HG03097 (cell line): ENCODE measurements around the gene CALY.

ENCODE experiments used
- ATAC-seq: cut with Tn5 transposase; IDR thresholded peaks from one replicate; pipeline ENCODE4 v1.9.1; 2021; ENCODE audit not compliant: unreplicated experiment, low FRiP score

Gene CALY

DNA sequence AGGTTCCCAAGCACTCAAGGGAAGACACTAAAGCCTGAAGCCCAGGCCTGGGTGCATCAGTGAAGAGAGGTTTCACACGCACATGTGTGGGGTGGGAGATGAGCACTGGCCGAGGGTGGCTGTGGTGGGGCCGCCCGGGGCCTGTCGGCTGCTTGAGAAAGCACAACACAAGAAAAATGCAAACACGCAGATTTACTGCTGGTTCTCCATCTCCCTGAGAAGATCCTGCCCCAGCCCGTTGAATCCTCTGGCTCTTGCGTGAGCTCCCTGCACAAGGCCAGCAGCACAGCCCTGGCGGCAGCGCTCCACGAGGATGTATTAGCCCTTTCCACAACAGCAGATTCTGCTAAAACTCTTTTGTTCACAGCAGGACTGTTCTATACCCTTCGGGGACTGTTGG lies 21.8 kb downstream of the CALY start:
- ATAC-seq, result no peak

- no peak for ATAC-seq
These were observed 23.5 kb downstream of the CALY start for GRCh38 chr10:133313192-133313591.

DNA sequence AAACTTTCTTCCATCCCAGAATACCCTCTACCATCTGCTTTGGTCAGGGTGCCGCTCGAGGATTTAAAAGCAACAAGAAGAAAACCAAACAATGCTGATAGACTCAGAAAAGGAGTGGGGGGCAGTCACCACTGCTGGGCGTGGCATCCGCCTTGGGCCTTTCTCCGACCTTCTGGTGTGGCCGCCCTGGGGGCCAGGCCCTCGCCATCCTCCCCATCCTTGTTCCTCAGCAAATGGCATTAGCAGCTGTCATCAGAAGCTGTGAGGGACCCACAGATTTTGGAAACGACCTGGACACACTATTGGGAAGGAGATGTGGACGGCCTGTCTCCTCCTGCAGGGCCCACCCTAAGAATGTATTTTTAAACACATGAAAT lies 23.9 kb downstream of the CALY start:
- no peak for ATAC-seq

- no peak for ATAC-seq
These were observed 24.5 kb downstream of the CALY start for GRCh38 chr10:133312016-133312768.

- no peak for ATAC-seq
These were observed 25.1 kb downstream of the CALY start for GRCh38 chr10:133311570-133311969.

DNA sequence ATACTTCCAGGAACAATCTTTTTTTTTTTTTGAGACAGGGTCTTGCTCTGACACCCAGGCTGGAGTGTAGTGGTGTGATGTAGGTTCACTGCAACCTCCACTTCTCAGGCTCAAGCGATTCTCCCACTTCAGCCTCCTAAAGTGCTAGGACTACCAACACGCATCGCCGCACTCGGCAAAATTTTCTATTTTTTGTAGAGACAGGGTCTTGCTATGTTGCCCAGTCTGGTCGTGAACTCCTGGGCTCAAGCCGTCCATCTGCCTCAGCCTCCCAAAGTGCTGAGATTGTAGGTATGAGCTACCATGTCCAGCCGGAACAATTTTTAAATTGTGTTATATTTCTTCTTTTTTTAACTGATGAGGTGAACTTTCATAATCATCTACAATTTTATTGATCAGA lies 25.9 kb downstream of the CALY start:
- ATAC-seq, result no peak

DNA sequence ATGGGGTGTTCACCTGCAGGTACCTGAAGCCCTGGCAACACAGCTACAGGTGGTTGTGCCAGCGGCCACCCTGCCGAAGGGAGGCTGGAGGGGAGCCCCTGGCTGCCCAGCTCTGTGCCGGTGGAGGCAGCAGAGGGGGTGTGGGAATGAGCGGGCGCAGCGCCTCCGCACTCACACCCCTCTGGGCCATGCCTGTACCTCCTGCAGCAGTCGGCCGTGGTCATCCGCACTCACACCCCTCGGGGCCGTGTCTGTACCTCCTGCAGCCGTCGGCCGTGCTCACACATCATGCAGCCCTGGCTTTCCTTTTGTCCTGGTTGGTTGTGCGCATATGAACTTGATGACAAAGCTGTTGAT lies 26.3 kb downstream of the CALY start:
- no peak for ATAC-seq

DNA sequence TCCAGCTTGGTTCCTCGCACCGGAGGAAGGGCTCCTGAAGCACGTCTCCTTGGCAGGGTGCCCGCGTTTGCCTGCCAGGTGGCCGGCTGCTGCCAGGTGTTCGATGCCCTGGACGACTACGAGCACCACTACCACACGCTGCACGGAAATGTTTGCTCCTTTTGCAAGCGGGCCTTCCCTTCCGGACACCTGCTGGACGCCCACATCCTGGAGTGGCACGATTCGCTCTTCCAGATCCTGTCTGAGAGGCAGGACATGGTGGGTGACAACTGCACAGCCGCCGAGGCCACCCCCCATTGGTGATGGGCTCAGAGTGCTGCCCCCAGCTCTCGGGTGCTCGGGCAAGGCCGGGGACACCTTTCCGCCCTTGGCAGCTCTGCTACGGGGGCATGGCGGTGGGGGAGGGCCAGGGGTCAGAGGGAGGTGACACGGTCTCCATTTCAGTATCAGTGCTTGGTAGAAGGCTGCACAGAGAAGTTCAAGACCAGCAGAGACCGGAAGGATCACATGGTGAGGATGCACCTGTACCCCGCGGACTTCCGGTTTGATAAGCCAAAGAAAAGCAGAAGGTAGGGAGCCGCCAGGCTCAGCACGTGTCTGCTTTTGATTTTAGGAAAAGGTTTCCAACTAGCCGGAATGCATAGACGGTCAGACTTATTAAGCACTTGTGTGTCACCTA lies 26.8 kb downstream of the CALY start:
- no peak for ATAC-seq

DNA sequence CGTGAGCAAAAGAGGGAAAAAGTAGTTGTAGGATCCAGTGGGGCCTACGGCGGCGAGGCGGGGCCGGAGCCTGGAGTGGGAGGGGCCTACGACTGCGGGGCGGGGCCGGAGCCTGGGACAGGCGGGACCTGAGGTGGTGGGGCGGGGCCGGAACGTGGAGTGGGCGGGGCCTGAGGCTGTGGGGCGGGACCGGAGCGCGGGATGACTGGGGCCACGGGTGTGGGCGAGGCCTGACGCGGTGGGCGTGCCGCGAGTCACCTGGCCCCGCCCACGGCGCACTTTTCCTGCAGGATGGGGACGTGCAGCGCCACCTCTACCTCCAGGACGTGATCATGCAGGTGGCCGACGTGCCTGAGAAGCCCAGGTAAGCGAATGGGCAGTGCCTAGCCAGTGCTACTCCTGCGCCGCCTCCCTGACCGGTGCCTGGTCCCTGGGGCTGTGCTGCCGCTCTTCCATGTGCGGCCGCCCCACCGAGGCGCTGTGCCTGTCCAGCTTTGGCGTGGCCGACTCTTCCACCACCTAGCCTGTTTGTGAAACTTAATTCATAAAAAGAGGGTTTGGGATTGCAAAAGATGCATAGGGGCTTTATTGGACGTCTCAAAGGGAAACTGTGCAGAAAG lies 27.5 kb downstream of the CALY start:
- ATAC-seq, result peak; percentile 67

- peak; percentile 65 for ATAC-seq
These were observed 28.1 kb downstream of the CALY start, which contains the start of the genes TUBGCP2 and ZNF511 for GRCh38 chr10:133308421-133309099. Gene TUBGCP2 (minus strand): TSS chr10:133308872. CDS start chr10:133302941, 5,931 bp downstream. Gene ZNF511 (plus strand): TSS chr10:133308914. CDS start chr10:133308944, 30 bp downstream.

- ATAC-seq, result peak; percentile 37
These were observed 28.8 kb downstream of the CALY start for GRCh38 chr10:133307776-133308420.

GRCh38 chr10:133306941-133307379 lies 29.7 kb downstream of the CALY start:
- no peak for ATAC-seq

- ATAC-seq, result no peak
These were observed 30.6 kb downstream of the CALY start for GRCh38 chr10:133306097-133306476.

GRCh38 chr10:133303206-133303605 lies 33.5 kb downstream of the CALY start:
- ATAC-seq, result no peak

DNA sequence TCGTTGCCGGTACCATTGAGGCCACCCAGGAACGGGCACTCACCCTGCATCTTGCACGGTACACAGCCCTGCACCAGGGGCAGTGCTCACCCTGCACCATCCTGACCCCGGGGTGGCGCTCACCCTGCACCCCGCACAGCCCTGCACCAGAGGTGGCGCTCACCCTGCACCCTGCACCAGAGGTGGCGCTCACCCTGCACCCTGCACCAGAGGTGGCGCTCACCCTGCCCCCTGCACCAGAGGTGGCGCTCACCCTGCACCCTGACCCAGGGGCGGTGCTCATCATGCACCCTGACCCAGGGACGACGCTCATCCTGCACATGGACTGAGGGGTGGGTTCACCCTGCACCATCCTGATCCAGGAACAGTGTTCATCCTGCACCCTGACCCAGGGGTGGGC lies 34.5 kb downstream of the CALY start:
- no peak for ATAC-seq

GRCh38 chr10:133299738-133300137 lies 37.0 kb downstream of the CALY start:
- no peak for ATAC-seq

GRCh38 chr10:133299224-133299623 lies 37.5 kb downstream of the CALY start:
- ATAC-seq, result no peak

DNA sequence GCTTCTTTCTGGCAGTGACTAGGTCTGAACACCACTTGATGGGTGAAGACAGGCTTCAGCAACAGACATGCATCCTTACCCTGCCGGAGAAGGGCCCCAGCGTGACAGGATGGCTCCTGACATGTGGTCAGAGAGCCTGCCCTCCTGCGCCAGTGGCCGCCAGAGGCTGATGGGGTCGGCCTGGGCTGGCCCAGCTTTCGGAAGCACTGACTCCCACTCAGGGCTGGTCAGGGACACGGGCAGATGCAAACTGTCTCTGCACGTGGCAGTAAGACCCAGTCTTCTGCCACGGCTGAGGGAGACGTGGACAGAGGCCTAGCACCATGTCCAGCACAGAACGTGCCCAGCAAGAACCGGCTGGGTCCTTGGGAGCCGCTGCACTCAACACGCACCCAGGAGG lies 38.2 kb downstream of the CALY start:
- ATAC-seq, result no peak

GRCh38 chr10:133297504-133297903 lies 39.2 kb downstream of the CALY start:
- no peak for ATAC-seq

DNA sequence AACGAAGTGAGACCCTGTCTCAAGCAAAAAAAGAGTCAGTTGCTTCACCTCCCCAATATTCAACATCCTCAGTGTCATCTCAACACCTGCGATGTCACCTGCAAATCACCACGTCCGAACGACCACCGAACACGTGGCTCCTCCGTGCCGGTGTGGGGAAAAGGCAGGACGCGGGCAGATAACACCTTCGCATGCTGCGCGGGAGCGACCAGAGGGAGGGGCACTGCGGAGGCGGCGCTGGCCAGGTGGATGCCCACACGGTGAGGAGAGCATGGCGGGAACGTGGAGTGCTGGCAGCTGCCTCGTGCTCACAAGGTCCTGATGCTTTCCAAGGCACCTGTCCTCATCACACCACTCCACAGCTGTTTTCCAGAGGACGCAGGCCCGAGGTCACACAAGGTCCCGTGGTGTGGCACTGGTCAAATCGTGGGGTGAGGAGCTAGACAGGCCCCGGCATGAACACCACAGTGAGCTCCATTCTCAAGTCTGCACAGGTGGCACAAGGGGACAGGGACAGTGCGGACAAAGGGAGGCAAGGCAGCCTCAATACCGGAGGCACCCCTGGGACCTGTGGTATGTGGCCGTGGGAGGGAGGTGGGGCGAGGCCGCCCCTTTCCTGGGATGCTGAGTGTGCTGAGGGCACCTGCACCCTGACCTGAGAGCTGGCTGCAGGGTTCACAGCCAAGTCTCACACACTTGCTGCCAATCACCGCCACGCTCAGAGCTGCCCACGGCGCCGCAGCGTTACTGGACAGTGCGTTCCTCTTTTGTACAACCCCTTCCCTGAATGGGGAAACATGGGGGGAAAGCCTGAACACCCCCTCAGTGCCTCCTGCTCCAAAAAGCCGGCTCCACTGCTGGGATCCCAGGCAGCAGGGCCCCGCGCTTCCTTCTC lies 41.0 kb downstream of the CALY start:
- no peak for ATAC-seq
